ENCODE results near the gene PPP1R18. TPM values are rescaled to one million over a fixed set of nuclear protein-coding genes. Genes with fewer than 3 reads are reported as not detected.

PPP1R18 gene
- total and polyA plus RNA-seq, 2 of the 4 experiments (the other 2 are of a cell fraction) = 31.9 to 134 TPM

DNA sequence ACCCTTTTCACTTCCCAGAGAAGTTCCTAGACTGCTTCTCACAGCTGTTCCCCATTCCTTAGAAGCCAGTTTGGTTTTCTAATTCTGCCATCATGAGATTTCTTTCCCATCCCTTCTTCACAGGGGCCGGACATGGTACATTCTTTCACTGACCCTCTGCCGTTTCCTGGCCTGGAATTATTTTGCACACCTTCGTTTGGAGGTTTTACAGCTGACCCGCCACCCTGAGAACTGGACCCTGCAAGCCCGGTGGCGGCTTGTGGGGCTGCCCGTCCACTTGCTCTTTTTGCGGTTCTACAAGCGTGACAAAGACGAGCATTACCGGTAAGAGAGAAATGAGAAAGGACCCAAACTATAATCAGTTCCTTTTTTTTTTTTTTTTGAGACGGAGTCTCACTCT is 35.3 kb downstream of the PPP1R18 start:
- Histone ChIP-seq H3K79me1 (ENCODE audit: low read depth in 1 of 2, low read length in 2 of 2) (peaks cover 7 to 33% of the 10 kb centered on the region in 2 experiments), H3K27ac (ENCODE audit: insufficient read depth, low read length) (no peak overlapping the region), H3K36me3 (ENCODE audit: control insufficient read depth, insufficient read depth, low read length) (peaks cover 42% of the 10 kb centered on the region), H2BK20ac (ENCODE audit: low read depth, low read length) (no peak overlapping the region), H2AK9ac (replicated peaks; ENCODE audit: low read depth, low read length, poor library complexity) (no peak overlapping the region), H2BK15ac (ENCODE audit: low read depth, low read length) (no peak overlapping the region), H3K27me3 (ENCODE audit: control insufficient read depth, insufficient read depth, low read length) (no peaks in the 10 kb centered on the region), H3K9me3 (ENCODE audit: control insufficient read depth, insufficient read depth, low read length) (no peaks in the 10 kb centered on the region), H3K9me1 (ENCODE audit: insufficient read depth, low read length) (no peaks in the 10 kb centered on the region; the same call in 1 of the 2 replicates), H4K5ac (ENCODE audit: low read depth, low read length) (no peak overlapping the region), H3K4me1 (ENCODE audit: control insufficient read depth, insufficient read depth, low read length) (no peaks in the 10 kb centered on the region), H3K56ac (ENCODE audit: extremely low read depth, insufficient read depth, low read length) (no peak overlapping the region), H2BK120ac (ENCODE audit: low read depth, low read length) (no peak overlapping the region), H3K9ac (ENCODE audit: low read depth, low read length) (no peak overlapping the region), H3K4me3 (ENCODE audit: insufficient read depth, low read depth, low read length) (no peak overlapping the region), H3K4ac (ENCODE audit: low read depth, low read length) (no peak overlapping the region), H2AK5ac (ENCODE audit: low read depth, low read length) (no peak overlapping the region), H3K14ac (replicated peaks; ENCODE audit: low read depth, low read length) (no peak overlapping the region), H4K20me1 (ENCODE audit: insufficient read depth, low read length) (peaks cover 4% of the 10 kb centered on the region; the same call in 1 of the 2 replicates), H3K18ac (ENCODE audit: low read depth, low read length) (no peak overlapping the region), H2AFZ (replicated peaks; ENCODE audit: low read length, poor library complexity) (no peak overlapping the region), H3K23ac (ENCODE audit: low read depth, low read length) (no peak overlapping the region), H4K91ac (ENCODE audit: insufficient read depth, low read depth, low read length) (no peak overlapping the region), H2BK5ac (ENCODE audit: low read depth, low read length, poor library complexity, severe bottlenecking) (no peak overlapping the region), H4K8ac (ENCODE audit: low read depth in 2 of 2, low read length in 2 of 2) (no peak overlapping the region), H3K4me2 (ENCODE audit: low read depth, low read length) (no peak overlapping the region)
- BruUV-seq (replicated peaks) = no TSS peak
- ChIA-PET CTCF (interaction anchor here (0.8 kb wide), 1 partner anchor 670 kb away, joined by 3 read pairs; no protein-coding TSS in a partner anchor), POLR2A (ENCODE audit: unreplicated experiment) (no interaction called here)
- intact Hi-C loops (cut with micrococcal nuclease) (no loop called here), in situ Hi-C loops (cut with MboI; ENCODE audit: low sequenced_read_pairs) (no loop called here), dilution Hi-C loops (cut with HindIII; ENCODE audit: low sequenced_read_pairs, unreplicated experiment) (no loop called here)
- TF ChIP-seq CEBPB (IDR thresholded peaks at IDR 0.05; ENCODE audit: low read depth, low read length) (no peak), MXI1 (IDR thresholded peaks at IDR 0.05; ENCODE audit: borderline replicate concordance, low read depth, low read length) (no peak), CTCF (conservative IDR thresholded peaks at IDR 0.05; ENCODE audit: low read depth, low read length) (no peak), RAD21 (IDR thresholded peaks at IDR 0.05; ENCODE audit: low read length) (no peak), CHD1 (IDR thresholded peaks at IDR 0.05; ENCODE audit: low read depth, low read length) (no peak), POLR2A (IDR thresholded peaks at IDR 0.05; ENCODE audit: low read depth, low read length) (no peak), SMC3 (IDR thresholded peaks at IDR 0.05; ENCODE audit: low read depth, low read length) (no peak), RCOR1 (IDR thresholded peaks at IDR 0.05; ENCODE audit: insufficient replicate concordance, low read length) (no peak), BHLHE40 (IDR thresholded peaks at IDR 0.05; ENCODE audit: low read depth, low read length) (no peak), RFX5 (IDR thresholded peaks at IDR 0.05; ENCODE audit: low read depth, low read length) (no peak), FOS (IDR thresholded peaks at IDR 0.05; ENCODE audit: low read depth, low read length) (no peak), NFE2L2 (IDR thresholded peaks at IDR 0.05; ENCODE audit: low read depth, low read length) (no peak), MAFK (IDR thresholded peaks at IDR 0.05; ENCODE audit: low read depth, low read length) (no peak), USF2 (IDR thresholded peaks at IDR 0.05; ENCODE audit: low read depth, low read length) (no peak), MAZ (IDR thresholded peaks at IDR 0.05; ENCODE audit: borderline replicate concordance, low read depth, low read length) (no peak)
- 96% methylated on average over 7 of the region's 12 CpGs; no CpG with 5 or more reads in 1 of the 2 experiments for WGBS, 2 experiments (ENCODE audit: extremely low coverage in 2 of 2, insufficient read length in 1 of 2)
- DNase-seq = no peak
- no peak for ATAC-seq (ENCODE audit: low read depth)

Data from IMR-90 (cell line).